Choroid plexus epithelial cell (primary cell): ENCODE data around the gene OPA3.

Experiments
- DNase-seq: peaks from one replicate; pipeline ENCODE4 v3.0.0-alpha.2; 2010; ENCODE audit warnings: low read depth
- H3K4me3 ChIP-seq: 2 replicates; pipeline ENCODE4 v1.5.1; 2011; ENCODE audit warnings: low read depth, mild to moderate bottlenecking, control low read depth, low read length, moderate library complexity
- CTCF ChIP-seq: conservative IDR thresholded peaks from 2 replicates; pipeline ENCODE4 v1.5.1; 2011; ENCODE audit warnings: low read depth, mild to moderate bottlenecking, control low read depth, inconsistent platforms, low read length, moderate library complexity

Gene OPA3

DNA sequence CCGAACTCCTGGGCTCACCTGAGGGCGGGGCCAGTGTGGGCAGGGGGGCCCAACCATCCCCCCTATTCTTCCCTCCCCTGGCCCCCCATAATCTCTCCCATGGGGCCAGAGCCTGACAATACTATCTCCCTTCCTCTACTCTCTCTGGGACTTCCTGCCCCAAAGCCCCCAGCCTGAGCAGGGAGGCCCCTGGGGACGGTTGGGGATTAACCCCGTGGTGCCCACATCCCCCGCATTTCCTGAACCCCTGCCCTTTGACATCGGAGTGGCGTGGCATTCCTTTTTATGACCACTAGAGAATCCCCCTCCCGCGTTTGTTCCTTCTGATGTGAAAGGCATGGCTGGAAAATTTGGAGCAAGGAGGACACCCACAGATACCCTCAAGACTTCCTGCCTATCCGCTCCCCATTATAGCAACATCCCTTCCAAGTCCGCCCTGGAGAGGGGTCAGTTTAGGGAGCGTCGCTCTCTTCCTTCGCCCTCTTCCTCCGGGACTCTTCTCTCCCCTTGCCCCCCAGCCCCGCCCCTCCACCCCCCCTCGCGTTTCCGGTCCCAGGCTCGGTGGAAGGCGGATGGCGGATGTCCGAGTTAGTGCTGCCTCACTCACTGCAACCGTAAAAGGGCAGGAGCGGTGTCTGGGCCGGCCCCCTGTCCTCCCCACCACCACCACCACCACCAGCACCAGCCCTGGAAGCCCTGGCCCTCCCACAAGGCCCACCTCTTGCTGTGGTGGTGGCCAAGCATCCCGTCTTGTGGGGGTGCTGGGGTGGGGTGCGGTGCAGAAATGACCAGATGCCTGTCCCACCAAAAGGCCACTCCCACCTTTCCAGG lies 75.5 kb downstream of the OPA3 start:
- DNase-seq, result peak; percentile 70
- no peak for TF ChIP-seq CTCF
- H3K4me3 ChIP-seq, result peak overlapping the region; percentile 84

DNA sequence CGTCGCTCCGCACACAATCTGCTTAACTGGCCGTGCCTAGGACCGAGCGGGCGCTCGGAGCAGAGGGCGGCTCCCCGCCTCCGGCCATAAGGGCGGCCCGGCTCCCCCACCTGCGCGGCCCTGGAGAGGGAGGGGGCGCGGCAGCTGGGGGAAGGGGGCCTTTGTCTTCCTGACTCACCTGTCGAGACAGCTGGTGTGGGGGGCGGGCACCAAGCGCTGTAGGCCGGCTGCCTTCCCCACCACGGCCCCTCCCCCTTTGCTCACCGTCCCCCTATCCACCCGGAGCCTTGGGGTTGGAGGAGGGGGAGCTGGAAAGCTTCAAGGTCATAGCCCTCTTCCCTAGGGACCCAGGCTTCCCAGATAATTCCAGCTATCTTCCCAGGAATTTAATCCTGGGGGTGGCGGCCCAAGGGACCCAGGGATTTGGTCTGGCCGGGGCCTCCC lies 76.2 kb downstream of the OPA3 start:
- peak overlapping the region; percentile 84 for H3K4me3 ChIP-seq
- no peak for DNase-seq
- no peak for TF ChIP-seq CTCF

DNA sequence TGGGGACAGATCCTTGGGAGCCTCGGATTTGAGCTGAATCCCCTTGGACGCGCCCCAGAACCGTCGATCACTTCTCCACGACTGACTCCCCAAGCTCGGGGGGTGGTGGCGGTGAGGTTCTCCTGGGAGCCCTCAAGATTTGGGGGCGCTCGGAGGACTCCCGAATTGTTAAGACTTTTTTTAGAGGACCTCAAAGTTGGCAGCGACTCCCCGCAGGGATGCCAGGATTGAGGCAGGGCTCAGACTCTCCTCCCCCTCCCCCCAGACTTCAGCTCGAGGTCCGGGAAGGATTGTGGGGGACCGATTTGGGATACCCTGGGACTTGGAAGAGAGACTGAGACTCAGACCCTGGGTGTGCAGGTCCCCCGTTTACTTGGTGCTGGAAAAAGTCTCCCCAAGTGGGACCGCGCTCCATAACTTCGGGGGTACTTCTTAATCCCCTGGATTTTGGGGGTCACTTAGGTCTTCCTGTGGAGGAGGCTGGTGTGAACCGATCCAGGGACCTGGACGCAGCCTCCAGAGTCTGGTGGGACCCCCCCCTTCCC lies 76.7 kb downstream of the OPA3 start:
- no peak for TF ChIP-seq CTCF

DNA sequence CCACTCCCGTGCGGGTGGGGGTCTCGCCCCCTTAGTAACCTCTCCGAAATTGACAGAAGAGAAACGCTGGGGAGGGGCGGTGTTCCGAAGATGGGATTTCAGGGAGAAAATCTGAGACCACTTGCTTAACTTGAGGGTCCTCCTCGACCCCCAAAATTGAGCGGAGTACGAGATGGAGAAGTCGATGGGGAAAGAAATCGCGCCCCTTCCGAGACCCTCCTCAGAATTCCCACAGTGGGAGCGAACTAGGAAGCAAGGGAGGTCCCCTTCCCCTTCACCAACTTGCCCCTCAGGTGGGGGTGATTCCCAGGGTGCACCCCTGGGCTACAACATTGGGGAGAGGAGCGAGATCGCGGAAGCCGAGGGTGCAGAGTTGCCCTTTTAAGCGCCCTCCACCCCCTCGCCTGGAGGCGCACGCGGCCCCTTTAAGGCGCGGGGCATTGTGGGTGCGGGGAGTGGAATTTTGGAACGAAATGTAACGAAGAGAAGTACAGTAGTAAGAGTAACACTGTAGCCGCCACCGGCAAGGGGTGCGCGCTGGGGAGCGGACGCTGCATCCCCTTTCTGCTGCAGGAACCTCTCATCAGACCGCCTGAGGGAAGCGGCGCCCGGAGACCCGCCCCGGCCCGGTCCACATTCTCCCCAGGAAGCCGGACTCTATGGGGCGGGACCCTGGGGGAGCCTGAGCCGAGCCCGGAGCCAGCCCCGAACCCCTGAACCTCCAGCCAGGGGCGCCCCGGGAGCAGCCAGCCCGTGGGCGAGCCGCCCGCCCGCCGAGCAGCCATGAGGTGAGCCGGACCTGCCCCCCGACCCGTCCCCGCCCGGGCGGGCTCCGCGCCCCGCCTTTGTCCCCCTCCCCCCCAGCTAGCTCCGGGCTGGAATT lies 77.4 kb downstream of the OPA3 start, which contains the start of gene VASP:
Gene VASP, plus strand, starts transcription at position 491 of the 883 bp plus-strand sequence. Its CDS starts 293 bp downstream, at position 784.
- DNase-seq, result peak; percentile 89
- peak within 1 kb of the TSS; percentile 84 for H3K4me3 ChIP-seq
- TF ChIP-seq CTCF, result no peak

More for the DNA sequence above, 76.7 kb downstream of the OPA3 start:
- H3K4me3 ChIP-seq, result peak overlapping the region; percentile 84
- no peak for DNase-seq

DNA sequence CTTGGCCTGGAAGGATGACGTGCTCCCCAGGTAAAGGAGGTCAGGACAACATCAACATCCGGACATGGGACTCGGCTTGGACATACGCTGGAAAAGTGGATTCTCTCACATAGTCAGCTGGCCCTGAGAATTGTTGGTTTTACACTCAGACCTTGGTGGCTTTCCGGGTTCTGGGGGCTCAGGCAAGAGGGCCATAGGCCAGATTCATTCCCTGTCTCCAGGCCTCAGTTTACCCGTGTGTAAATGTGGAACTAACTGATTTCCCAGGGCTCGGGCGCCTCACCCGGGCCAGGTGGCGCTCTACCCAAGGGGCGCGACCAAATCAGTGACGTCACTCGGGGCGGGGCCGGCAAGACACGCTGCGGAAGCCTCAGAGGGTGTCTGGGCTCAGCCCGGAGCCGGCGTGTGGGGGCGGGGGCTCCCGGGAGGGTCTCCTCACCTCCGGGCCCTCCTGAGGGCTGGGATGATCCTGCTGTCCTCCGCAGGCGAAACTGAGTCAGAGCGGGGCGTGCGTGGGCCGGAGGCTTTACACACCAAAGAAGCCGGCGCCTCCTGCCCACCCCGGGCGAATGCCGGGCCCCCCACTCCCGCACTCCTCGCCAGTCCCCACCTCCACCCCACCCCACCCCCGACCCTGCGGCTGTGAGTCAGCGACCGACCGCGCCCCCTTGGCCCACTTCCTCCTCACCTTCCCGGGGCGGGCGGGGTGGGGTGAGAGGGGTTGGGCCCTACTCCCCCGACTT lies 78.2 kb downstream of the OPA3 start:
- peak; percentile 58 for TF ChIP-seq CTCF
- H3K4me3 ChIP-seq, result peak overlapping the region; percentile 84
- DNase-seq, result peak; percentile 92

DNA sequence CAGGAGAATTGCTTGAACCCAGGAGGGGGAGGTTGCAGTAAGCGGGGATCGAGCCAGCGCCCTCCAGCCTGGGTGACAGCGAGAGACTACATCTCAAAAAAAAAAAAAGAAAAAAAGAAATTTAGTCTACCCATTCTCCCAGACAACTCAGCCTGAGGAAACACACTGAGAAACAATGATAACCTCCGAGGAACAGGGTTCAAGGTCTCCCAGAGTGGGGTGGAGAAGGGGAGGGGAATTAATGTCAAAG lies 78.7 kb downstream of the OPA3 start:
- DNase-seq, result no peak
- peak overlapping the region; percentile 84 for H3K4me3 ChIP-seq
- no peak for TF ChIP-seq CTCF
